ENCODE results near the gene PANK2. TPM values are rescaled to one million over a fixed set of nuclear protein-coding genes. Genes with fewer than 3 reads are reported as not detected.
"Not testable (repeated sequence)": the region's sequence is repeated elsewhere in the genome, so short reads cannot be mapped to it uniquely, and the experiment has no call there.

The PANK2 gene
- total RNA-seq, 1 donor from 2014 or later = 39.7 TPM

- Mint-ChIP-seq H3K4me3 (ENCODE audit: unreplicated experiment) (no peak overlapping the region), H3K4me1 (ENCODE audit: low read depth) (peaks cover 62% of the 10 kb centered on the region), H3K9me3 (ENCODE audit: low read depth) (no peaks in the 10 kb centered on the region), H3K27ac (ENCODE audit: unreplicated experiment) (peak overlapping the region; percentile 53), H3K36me3 (ENCODE audit: low read depth) (no peaks in the 10 kb centered on the region), H3K27me3 (ENCODE audit: low read depth) (no peaks in the 10 kb centered on the region)
- DNase-seq (ENCODE audit: low spot score) = no peak
- no peak for TF ChIP-seq CTCF (IDR thresholded peaks at IDR 0.05)
These were observed 12.7 kb downstream of the PANK2 start for GRCh38 chr20:3901706-3902440.

GRCh38 chr20:3902446-3902845 is 13.3 kb downstream of the PANK2 start:
- H3K4me1 Mint-ChIP-seq (ENCODE audit: low read depth) = peaks cover 59% of the 10 kb centered on the region
- no peak for TF ChIP-seq CTCF (IDR thresholded peaks at IDR 0.05)
- DNase-seq (ENCODE audit: low spot score) = no peak
- no peak overlapping the region for H3K4me3 Mint-ChIP-seq (ENCODE audit: unreplicated experiment)
- no peaks in the 10 kb centered on the region for H3K27me3 Mint-ChIP-seq (ENCODE audit: low read depth)
- no peak overlapping the region for H3K27ac Mint-ChIP-seq (ENCODE audit: unreplicated experiment)
- H3K9me3 Mint-ChIP-seq (ENCODE audit: low read depth) = no peaks in the 10 kb centered on the region
- no peaks in the 10 kb centered on the region for H3K36me3 Mint-ChIP-seq (ENCODE audit: low read depth)

GRCh38 chr20:3904224-3904623 is 15.0 kb downstream of the PANK2 start:
- H3K27ac Mint-ChIP-seq (ENCODE audit: unreplicated experiment) = peak overlapping the region; percentile 22
- H3K9me3 Mint-ChIP-seq (ENCODE audit: low read depth) = no peaks in the 10 kb centered on the region
- H3K4me1 Mint-ChIP-seq (ENCODE audit: low read depth) = peaks cover 62% of the 10 kb centered on the region
- TF ChIP-seq CTCF (IDR thresholded peaks at IDR 0.05) = no peak
- no peak for DNase-seq (ENCODE audit: low spot score)
- peaks cover 5% of the 10 kb centered on the region for H3K36me3 Mint-ChIP-seq (ENCODE audit: low read depth)
- no peak overlapping the region for H3K4me3 Mint-ChIP-seq (ENCODE audit: unreplicated experiment)
- no peaks in the 10 kb centered on the region for H3K27me3 Mint-ChIP-seq (ENCODE audit: low read depth)

GRCh38 chr20:3904857-3905256 is 15.7 kb downstream of the PANK2 start:
- no peak for DNase-seq (ENCODE audit: low spot score)
- Mint-ChIP-seq H3K36me3 (ENCODE audit: low read depth) (peaks cover 5% of the 10 kb centered on the region), H3K4me3 (ENCODE audit: unreplicated experiment) (no peak overlapping the region), H3K9me3 (ENCODE audit: low read depth) (no peaks in the 10 kb centered on the region), H3K4me1 (ENCODE audit: low read depth) (peaks cover 56% of the 10 kb centered on the region), H3K27me3 (ENCODE audit: low read depth) (no peaks in the 10 kb centered on the region), H3K27ac (ENCODE audit: unreplicated experiment) (peak overlapping the region; percentile 27)
- no peak for TF ChIP-seq CTCF (IDR thresholded peaks at IDR 0.05)

GRCh38 chr20:3906744-3907721 is 17.8 kb downstream of the PANK2 start:
- H3K27ac Mint-ChIP-seq (ENCODE audit: unreplicated experiment); H3K27me3 Mint-ChIP-seq (ENCODE audit: low read depth); H3K9me3 Mint-ChIP-seq (ENCODE audit: low read depth); H3K4me3 Mint-ChIP-seq (ENCODE audit: unreplicated experiment); DNase-seq (ENCODE audit: low spot score): not testable (repeated sequence)
- Mint-ChIP-seq H3K36me3 (ENCODE audit: low read depth) (peaks cover 17% of the 10 kb centered on the region), H3K4me1 (ENCODE audit: low read depth) (peaks cover 37% of the 10 kb centered on the region)
